Thymus (tissue), 11 donors: ENCODE measurements around the gene GFPT2. TPM values are rescaled to one million over a fixed set of nuclear protein-coding genes. Genes with fewer than 3 reads are reported as not detected.

Experiments used
- DNase-seq, 9 donors: peaks; one replicate each; pipeline ENCODE4 v3.0.0-alpha.2; 2013; ENCODE audit warnings: low spot score in 9 of 9, low read depth in 6 of 9, missing footprints in 1 of 9
- H3K27ac ChIP-seq, 2 donors: one replicate each; pipeline ENCODE4 v1.5.1; 2013; ENCODE audit warnings: control low read depth in 1 of 2, low read depth in 1 of 2, low read length in 1 of 2, mild to moderate bottlenecking in 1 of 2, moderate library complexity in 1 of 2
- H3K27me3 ChIP-seq, 2 donors: one replicate each; pipeline ENCODE4 v1.5.1; 2013; ENCODE audit warnings: low read length in 1 of 2; ENCODE audit not compliant: control insufficient read depth in 2 of 2, insufficient read depth in 1 of 2
- H3K36me3 ChIP-seq, 2 donors: one replicate each; pipeline ENCODE4 v1.5.1; 2013; ENCODE audit warnings: low read length in 1 of 2, mild to moderate bottlenecking in 1 of 2, moderate library complexity in 1 of 2; ENCODE audit not compliant: control insufficient read depth in 2 of 2, insufficient read depth in 2 of 2
- H3K4me1 ChIP-seq, 2 donors: one replicate each; pipeline ENCODE4 v1.5.1; 2013; ENCODE audit warnings: low read length in 2 of 2; ENCODE audit not compliant: control insufficient read depth in 2 of 2, insufficient read depth in 2 of 2
- H3K4me3 ChIP-seq, 2 donors: one replicate each; pipeline ENCODE4 v1.5.1; 2013; ENCODE audit warnings: low read length in 2 of 2, control low read depth in 1 of 2, mild to moderate bottlenecking in 1 of 2
- H3K9me3 ChIP-seq, 2 donors: one replicate each; pipeline ENCODE4 v1.5.1; 2013; ENCODE audit warnings: low read length in 1 of 2, mild to moderate bottlenecking in 1 of 2; ENCODE audit not compliant: control insufficient read depth in 2 of 2, insufficient read depth in 1 of 2
- WGBS: extraction: QIAGEN DNeasy Blood & Tissue Kit; methylation state at CpG from one replicate; pipeline ENCODE4 v1.1.7; 2013; 5-methylcytosine and 5-hydroxymethylcytosine counted together
- polyA plus RNA-seq: library from polyadenylated mRNA; stranded (reverse); fragments of 200-250 nt; gene quantifications from one replicate; pipeline ENCODE4 v1.2.3, GENCODE V29; 2013
- total RNA-seq: library from RNA; stranded (reverse); fragments of 120-200 nt; gene quantifications from one replicate; pipeline ENCODE4 v1.2.4, GENCODE V29; 2013
- donor health status: healthy.

The GFPT2 gene
- total and polyA plus RNA-seq, 2 donors = 0.85 to 3.1 TPM

DNA sequence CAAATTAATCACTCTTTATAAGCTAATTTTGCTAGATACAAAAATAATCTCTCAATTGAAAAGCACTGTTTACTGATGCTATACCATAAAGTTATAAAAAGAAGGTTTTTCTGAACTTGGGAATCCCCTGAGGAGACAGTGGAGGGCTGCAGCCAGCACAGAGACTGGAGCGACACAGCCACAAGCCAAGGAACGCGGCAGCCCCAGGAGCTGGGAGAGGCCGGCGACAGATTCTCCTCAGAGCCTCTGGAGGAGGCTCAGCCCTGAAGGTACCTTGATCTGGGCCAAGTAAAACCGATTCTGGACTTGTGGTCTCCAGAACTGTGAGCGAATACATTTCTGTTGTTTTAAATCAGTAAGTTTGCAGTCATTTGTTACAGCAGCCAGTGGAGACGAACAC, 3.7 kb downstream of the GFPT2 start:
- no peak overlapping the region for H3K27ac ChIP-seq
- H3K4me3 ChIP-seq = no peak overlapping the region
- peaks cover 39 to 85% of the 10 kb centered on the region in 2 donors for H3K27me3 ChIP-seq
- peaks cover 8 to 10% of the 10 kb centered on the region in 2 donors for H3K4me1 ChIP-seq
- no peak for DNase-seq
- H3K36me3 ChIP-seq = no peaks in the 10 kb centered on the region
- H3K9me3 ChIP-seq = peaks cover 0 to 5% of the 10 kb centered on the region in 2 donors
- WGBS = 95% methylated on average over 8 of the region's 8 CpGs

DNA sequence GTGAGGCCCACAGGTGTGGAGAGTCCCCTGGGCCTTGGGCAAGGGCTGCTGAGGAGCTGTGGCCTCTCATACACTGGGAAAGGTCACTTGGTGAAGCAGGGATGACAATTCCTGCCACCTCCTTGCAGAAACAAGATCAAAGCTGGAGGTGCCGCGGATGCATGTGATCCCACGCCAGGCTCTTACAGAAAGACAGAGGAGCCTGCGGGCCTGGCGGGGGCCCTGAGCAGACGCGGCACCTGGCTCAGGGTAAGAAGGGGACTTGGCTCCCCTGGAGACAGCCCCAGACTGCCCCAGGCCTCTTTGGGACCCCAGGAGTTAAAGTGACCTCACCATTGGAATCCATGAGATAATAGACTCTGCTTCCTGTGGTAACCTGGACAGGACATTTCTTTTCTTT, 4.8 kb downstream of the GFPT2 start:
- no peak for DNase-seq
- peaks cover 29 to 83% of the 10 kb centered on the region in 2 donors for H3K27me3 ChIP-seq
- no peaks in the 10 kb centered on the region for H3K36me3 ChIP-seq
- H3K4me1 ChIP-seq = no peaks in the 10 kb centered on the region
- no peak overlapping the region for H3K27ac ChIP-seq
- no peaks in the 10 kb centered on the region for H3K9me3 ChIP-seq
- WGBS = 95% methylated on average over 7 of the region's 7 CpGs
- H3K4me3 ChIP-seq = no peak overlapping the region

GRCh38 chr5:180347702-180348101, 5.4 kb downstream of the GFPT2 start:
- Histone ChIP-seq H3K4me3 (no peak overlapping the region), H3K27me3 (peaks cover 24 to 81% of the 10 kb centered on the region in 2 donors), H3K4me1 (no peaks in the 10 kb centered on the region), H3K9me3 (no peaks in the 10 kb centered on the region), H3K27ac (no peak overlapping the region), H3K36me3 (no peaks in the 10 kb centered on the region)
- no peak for DNase-seq
- WGBS = 93% methylated on average over 10 of the region's 10 CpGs

- Histone ChIP-seq H3K27ac (no peak overlapping the region), H3K27me3 (peaks cover 11 to 76% of the 10 kb centered on the region in 2 donors), H3K9me3 (no peaks in the 10 kb centered on the region), H3K36me3 (no peaks in the 10 kb centered on the region), H3K4me3 (no peak overlapping the region), H3K4me1 (no peaks in the 10 kb centered on the region)
- WGBS = 97% methylated on average over 14 of the region's 14 CpGs
- DNase-seq = no peak
These were observed 6.8 kb downstream of the GFPT2 start for GRCh38 chr5:180346358-180346757.

DNA sequence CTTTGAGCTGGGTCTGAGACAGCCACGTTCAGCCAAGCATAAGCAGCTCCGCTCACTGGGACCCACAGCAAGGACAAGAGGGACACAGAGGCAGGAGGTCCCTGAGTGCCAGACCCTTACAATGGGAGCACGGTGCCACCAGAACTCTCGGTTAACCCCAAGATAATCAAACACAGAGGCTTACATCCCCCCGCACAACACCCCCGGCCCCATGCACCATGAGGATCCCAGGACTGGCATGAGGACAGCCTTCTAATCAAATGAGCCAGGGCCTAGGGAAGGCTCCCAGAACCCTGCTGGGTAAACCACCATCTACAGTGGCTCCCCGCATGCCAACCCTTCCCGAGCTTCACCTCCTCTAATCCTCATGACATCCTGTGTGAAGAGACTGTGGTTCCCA, 7.4 kb downstream of the GFPT2 start:
- Histone ChIP-seq H3K27ac (no peak overlapping the region), H3K9me3 (no peaks in the 10 kb centered on the region), H3K27me3 (peaks cover 7 to 74% of the 10 kb centered on the region in 2 donors), H3K4me1 (no peaks in the 10 kb centered on the region), H3K36me3 (no peaks in the 10 kb centered on the region), H3K4me3 (no peak overlapping the region)
- DNase-seq = no peak
- 95% methylated on average over 8 of the region's 8 CpGs for WGBS

- WGBS = 95% methylated on average over 8 of the region's 8 CpGs
- Histone ChIP-seq H3K27me3 (peaks cover 4 to 68% of the 10 kb centered on the region in 2 donors), H3K4me1 (no peaks in the 10 kb centered on the region), H3K27ac (no peak overlapping the region), H3K4me3 (no peak overlapping the region), H3K9me3 (no peaks in the 10 kb centered on the region), H3K36me3 (no peaks in the 10 kb centered on the region)
- DNase-seq = no peak
These were observed 8.0 kb downstream of the GFPT2 start for GRCh38 chr5:180345186-180345585.

GRCh38 chr5:180344696-180344999, 8.5 kb downstream of the GFPT2 start:
- Histone ChIP-seq H3K4me3 (no peak overlapping the region), H3K27ac (no peak overlapping the region), H3K9me3 (no peaks in the 10 kb centered on the region), H3K36me3 (no peaks in the 10 kb centered on the region), H3K4me1 (no peaks in the 10 kb centered on the region), H3K27me3 (peaks cover 0 to 62% of the 10 kb centered on the region in 2 donors)
- no peak for DNase-seq
- WGBS = 96% methylated on average over 7 of the region's 7 CpGs

DNA sequence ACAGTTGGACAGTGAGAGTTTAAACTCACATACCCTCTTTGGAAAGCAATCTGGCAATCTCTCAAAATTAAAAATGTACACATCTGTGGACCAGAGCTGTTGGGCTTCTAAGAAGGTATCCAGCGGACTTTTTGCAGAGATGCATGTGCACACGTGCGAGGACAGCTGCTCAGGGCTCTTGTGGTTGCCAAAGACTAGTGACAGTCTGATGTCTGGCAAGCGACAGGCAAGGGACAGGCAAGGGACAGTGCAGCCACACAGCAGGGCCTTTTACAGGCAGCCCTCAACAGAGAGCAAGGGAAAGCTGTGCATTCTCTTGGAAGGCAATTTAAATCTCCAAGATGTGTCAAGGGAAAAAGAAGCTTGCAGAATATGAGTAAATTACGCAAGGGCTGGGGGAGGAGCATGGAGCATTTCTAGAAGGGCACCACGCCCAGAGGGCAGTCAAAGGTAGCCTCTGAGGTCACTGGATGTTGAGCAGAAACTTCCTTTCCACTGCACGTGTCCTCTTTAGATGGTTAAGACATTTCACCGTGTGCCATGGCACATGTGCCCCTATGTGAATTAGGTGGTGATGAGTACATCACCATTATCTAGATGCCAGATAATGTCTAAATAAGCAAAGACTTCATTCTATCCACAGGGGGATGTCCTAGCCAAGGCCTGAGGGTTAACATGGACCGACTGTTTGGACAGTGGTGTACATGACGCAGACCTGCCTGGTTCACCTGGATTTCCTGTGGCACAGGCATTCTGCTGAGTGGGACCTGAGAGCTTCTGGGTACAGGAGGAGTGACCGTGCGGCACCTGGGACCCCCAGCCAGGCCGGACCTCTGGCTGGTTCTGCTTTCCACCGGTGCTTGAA, 9.1 kb downstream of the GFPT2 start:
- H3K9me3 ChIP-seq = no peaks in the 10 kb centered on the region
- 84% methylated on average over 14 of the region's 14 CpGs for WGBS
- H3K4me3 ChIP-seq = no peak overlapping the region
- H3K27ac ChIP-seq = no peak overlapping the region
- no peaks in the 10 kb centered on the region for H3K4me1 ChIP-seq
- no peak for DNase-seq
- H3K36me3 ChIP-seq = no peaks in the 10 kb centered on the region
- peaks cover 0 to 58% of the 10 kb centered on the region in 2 donors for H3K27me3 ChIP-seq

DNA sequence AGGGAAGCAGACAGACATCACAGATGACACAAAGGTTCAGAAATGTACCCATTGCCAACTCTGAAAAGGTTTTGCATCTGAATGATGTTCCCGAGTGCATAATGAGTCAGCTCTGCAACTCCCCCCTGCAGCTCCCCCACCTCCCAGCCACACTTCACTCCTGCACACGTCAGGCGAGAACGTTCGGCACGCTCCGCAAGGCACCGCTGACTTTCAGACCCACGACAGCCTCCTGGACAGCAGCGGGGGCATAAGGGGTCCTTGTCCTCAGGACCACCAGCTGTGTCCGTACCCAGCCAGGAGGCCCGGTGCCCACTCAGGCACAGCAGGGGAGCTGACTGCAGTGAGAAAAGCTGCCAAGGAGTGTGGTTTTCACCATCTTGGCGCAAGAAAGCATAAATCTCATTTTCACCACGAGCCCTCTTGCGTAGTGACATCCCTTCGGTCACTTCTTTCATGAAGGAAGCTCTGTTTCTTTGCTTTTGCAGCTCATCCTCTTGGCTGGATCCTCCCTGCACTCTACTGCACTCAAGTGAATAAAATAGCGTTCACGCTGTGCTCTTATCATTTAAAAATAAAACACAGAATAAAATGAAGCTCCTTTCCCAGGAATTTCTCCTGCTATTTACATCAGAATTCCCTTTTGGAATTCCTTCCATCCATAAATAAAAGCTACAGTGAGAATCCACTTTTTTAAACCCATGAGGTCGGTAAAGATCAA, 9.9 kb downstream of the GFPT2 start:
- H3K4me3 ChIP-seq = no peak overlapping the region
- H3K4me1 ChIP-seq = no peaks in the 10 kb centered on the region
- no peaks in the 10 kb centered on the region for H3K36me3 ChIP-seq
- H3K27ac ChIP-seq = no peak overlapping the region
- WGBS = 46% methylated on average over 19 of the region's 19 CpGs
- H3K9me3 ChIP-seq = no peaks in the 10 kb centered on the region
- no peak for DNase-seq
- H3K27me3 ChIP-seq = peaks cover 0 to 54% of the 10 kb centered on the region in 2 donors
